AG04449 (cell line): ENCODE results near the gene ATXN1.

Experiments
- CTCF ChIA-PET: fragments of 350-600 bp; formaldehyde crosslinking; extraction: SDS; loops from one replicate; lab custom pipeline; 2021; ENCODE audit warnings: antibody characterized with exemption; lab: Yijun Ruan, JAX
- POLR2A ChIA-PET: fragments of 400-600, 350-600 bp; formaldehyde crosslinking; extraction: SDS; loops from one replicate; lab custom pipeline; 2020; ENCODE audit warnings: antibody characterized with exemption, inconsistent platforms; lab: Yijun Ruan, JAX
- DNase-seq: peaks from one replicate; pipeline ENCODE4 v3.0.0-alpha.2; 2010; ENCODE audit warnings: low read depth, low spot score
- H3K4me3 ChIP-seq: 2 replicates; pipeline ENCODE4 v1.5.1; 2011; ENCODE audit warnings: low read depth, mild to moderate bottlenecking, control low read depth, low read length
- CTCF ChIP-seq: IDR thresholded peaks from one replicate; pipeline ENCODE4 v1.5.1; 2011; ENCODE audit warnings: mild to moderate bottlenecking, moderate library complexity, low read length, control low read depth, inconsistent platforms; ENCODE audit not compliant: insufficient read depth; ENCODE audit errors: missing control alignments

The ATXN1 gene

GRCh38 chr6:16493802-16494201 is 267.5 kb downstream of the ATXN1 start:
- no peak for TF ChIP-seq CTCF
- POLR2A ChIA-PET = no interaction called here
- H3K4me3 ChIP-seq = no peak overlapping the region
- DNase-seq = no peak
- CTCF ChIA-PET = interaction anchor here (1.0 to 1.3 kb wide), 3 partner anchors 17 to 597 kb away, joined by 3 to 4 read pairs (median 4); no protein-coding TSS in a partner anchor

GRCh38 chr6:16493112-16493511 is 268.1 kb downstream of the ATXN1 start:
- H3K4me3 ChIP-seq = no peak overlapping the region
- no peak for DNase-seq
- CTCF ChIA-PET = interaction anchor here (0.6 to 1.3 kb wide), 5 partner anchors 14 to 597 kb away, joined by 3 to 4 read pairs (median 4); no protein-coding TSS in a partner anchor
- no peak for TF ChIP-seq CTCF
- POLR2A ChIA-PET = no interaction called here

- no peak for DNase-seq
- ChIA-PET POLR2A (no interaction called here), CTCF (interaction anchor here (3.4 kb wide), 1 partner anchor 20 kb away, joined by 20 read pairs; no protein-coding TSS in a partner anchor)
- no peak for TF ChIP-seq CTCF
- H3K4me3 ChIP-seq = no peak overlapping the region
Measured at GRCh38 chr6:16491666-16492313, 269.5 kb downstream of the ATXN1 start.

GRCh38 chr6:16490616-16491015 is 270.6 kb downstream of the ATXN1 start:
- H3K4me3 ChIP-seq = no peak overlapping the region
- DNase-seq = no peak
- ChIA-PET CTCF (interaction anchor here (3.4 kb wide), 1 partner anchor 21 kb away, joined by 20 read pairs; no protein-coding TSS in a partner anchor), POLR2A (no interaction called here)
- TF ChIP-seq CTCF = no peak

GRCh38 chr6:16488813-16489212 is 272.4 kb downstream of the ATXN1 start:
- no peak overlapping the region for H3K4me3 ChIP-seq
- CTCF ChIA-PET = interaction anchor here (3.4 kb wide), 1 partner anchor 23 kb away, joined by 20 read pairs; no protein-coding TSS in a partner anchor
- no peak for TF ChIP-seq CTCF
- no peak for DNase-seq
- POLR2A ChIA-PET = no interaction called here

GRCh38 chr6:16487996-16488674 is 273.1 kb downstream of the ATXN1 start:
- TF ChIP-seq CTCF = no peak
- ChIA-PET POLR2A (no interaction called here), CTCF (interaction anchor here (1.0 to 3.4 kb wide), 2 partner anchors 24 to 598 kb away, joined by 3 to 20 read pairs; no protein-coding TSS in a partner anchor)
- DNase-seq = no peak
- no peak overlapping the region for H3K4me3 ChIP-seq
